Measurements from ENCODE around the gene CMTM4. TPM values are rescaled to one million over a fixed set of nuclear protein-coding genes. Genes with fewer than 3 reads are reported as not detected.

CMTM4 gene
- total RNA-seq, 1 donor from 2014 or later: 10.4 TPM

GRCh38 chr16:66650707-66651473, 45.7 kb downstream of the CMTM4 start:
- Histone ChIP-seq H3K36me3 (ENCODE audit: control insufficient read depth in 3 of 3, insufficient read depth in 3 of 3, low read length in 3 of 3) (no peaks in the 10 kb centered on the region), H3K27ac (ENCODE audit: low read depth, low read length) (no peak overlapping the region), H3K9me3 (ENCODE audit: control insufficient read depth in 3 of 3, low read length in 3 of 3) (no peaks in the 10 kb centered on the region), H3K4me3 (ENCODE audit: low read length in 3 of 3) (peak overlapping the region in 2 of 3 donors; percentile 37 to 59), H3K4me1 (ENCODE audit: control insufficient read depth in 3 of 3, insufficient read depth in 3 of 3, low read length in 3 of 3) (peaks cover 3 to 6% (median 4%) of the 10 kb centered on the region in 3 donors), H3K27me3 (ENCODE audit: control insufficient read depth in 3 of 3, insufficient read depth in 3 of 3, low read length in 3 of 3) (no peaks in the 10 kb centered on the region), H3K9ac (ENCODE audit: low read depth in 1 of 3, low read length in 3 of 3) (no peak overlapping the region)

GRCh38 chr16:66649636-66650205, 46.8 kb downstream of the CMTM4 start:
- H3K4me3 ChIP-seq (ENCODE audit: low read length in 3 of 3): no peak overlapping the region
- no peak overlapping the region for H3K27ac ChIP-seq (ENCODE audit: low read depth, low read length)
- peaks cover 3 to 6% (median 4%) of the 10 kb centered on the region in 3 donors for H3K4me1 ChIP-seq (ENCODE audit: control insufficient read depth in 3 of 3, insufficient read depth in 3 of 3, low read length in 3 of 3)
- no peaks in the 10 kb centered on the region for H3K9me3 ChIP-seq (ENCODE audit: control insufficient read depth in 3 of 3, low read length in 3 of 3)
- H3K36me3 ChIP-seq (ENCODE audit: control insufficient read depth in 3 of 3, insufficient read depth in 3 of 3, low read length in 3 of 3): no peaks in the 10 kb centered on the region
- H3K27me3 ChIP-seq (ENCODE audit: control insufficient read depth in 3 of 3, insufficient read depth in 3 of 3, low read length in 3 of 3): no peaks in the 10 kb centered on the region
- H3K9ac ChIP-seq (ENCODE audit: low read depth in 1 of 3, low read length in 3 of 3): no peak overlapping the region

- Histone ChIP-seq H3K9me3 (ENCODE audit: control insufficient read depth in 3 of 3, low read length in 3 of 3) (no peaks in the 10 kb centered on the region), H3K27ac (ENCODE audit: low read depth, low read length) (no peak overlapping the region), H3K36me3 (ENCODE audit: control insufficient read depth in 3 of 3, insufficient read depth in 3 of 3, low read length in 3 of 3) (no peaks in the 10 kb centered on the region), H3K4me1 (ENCODE audit: control insufficient read depth in 3 of 3, insufficient read depth in 3 of 3, low read length in 3 of 3) (peaks cover 3 to 6% (median 4%) of the 10 kb centered on the region in 3 donors), H3K9ac (ENCODE audit: low read depth in 1 of 3, low read length in 3 of 3) (no peak overlapping the region), H3K4me3 (ENCODE audit: low read length in 3 of 3) (no peak overlapping the region), H3K27me3 (ENCODE audit: control insufficient read depth in 3 of 3, insufficient read depth in 3 of 3, low read length in 3 of 3) (no peaks in the 10 kb centered on the region)
Observed at GRCh38 chr16:66649167-66649566, 47.4 kb downstream of the CMTM4 start.

GRCh38 chr16:66647866-66648265, 48.7 kb downstream of the CMTM4 start:
- no peaks in the 10 kb centered on the region for H3K9me3 ChIP-seq (ENCODE audit: control insufficient read depth in 3 of 3, low read length in 3 of 3)
- no peak overlapping the region for H3K27ac ChIP-seq (ENCODE audit: low read depth, low read length)
- peaks cover 3 to 6% (median 4%) of the 10 kb centered on the region in 3 donors for H3K4me1 ChIP-seq (ENCODE audit: control insufficient read depth in 3 of 3, insufficient read depth in 3 of 3, low read length in 3 of 3)
- H3K9ac ChIP-seq (ENCODE audit: low read depth in 1 of 3, low read length in 3 of 3): no peak overlapping the region
- no peaks in the 10 kb centered on the region for H3K36me3 ChIP-seq (ENCODE audit: control insufficient read depth in 3 of 3, insufficient read depth in 3 of 3, low read length in 3 of 3)
- no peaks in the 10 kb centered on the region for H3K27me3 ChIP-seq (ENCODE audit: control insufficient read depth in 3 of 3, insufficient read depth in 3 of 3, low read length in 3 of 3)
- H3K4me3 ChIP-seq (ENCODE audit: low read length in 3 of 3): no peak overlapping the region

GRCh38 chr16:66641387-66641786, 55.2 kb downstream of the CMTM4 start:
- no peaks in the 10 kb centered on the region for H3K36me3 ChIP-seq (ENCODE audit: control insufficient read depth in 3 of 3, insufficient read depth in 3 of 3, low read length in 3 of 3)
- H3K4me3 ChIP-seq (ENCODE audit: low read length in 3 of 3): no peak overlapping the region
- H3K9me3 ChIP-seq (ENCODE audit: control insufficient read depth in 3 of 3, low read length in 3 of 3): no peaks in the 10 kb centered on the region
- H3K9ac ChIP-seq (ENCODE audit: low read depth in 1 of 3, low read length in 3 of 3): no peak overlapping the region
- no peaks in the 10 kb centered on the region for H3K4me1 ChIP-seq (ENCODE audit: control insufficient read depth in 3 of 3, insufficient read depth in 3 of 3, low read length in 3 of 3)
- no peaks in the 10 kb centered on the region for H3K27me3 ChIP-seq (ENCODE audit: control insufficient read depth in 3 of 3, insufficient read depth in 3 of 3, low read length in 3 of 3)
- no peak overlapping the region for H3K27ac ChIP-seq (ENCODE audit: low read depth, low read length)

- Histone ChIP-seq H3K9me3 (ENCODE audit: control insufficient read depth in 3 of 3, low read length in 3 of 3) (no peaks in the 10 kb centered on the region), H3K27me3 (ENCODE audit: control insufficient read depth in 3 of 3, insufficient read depth in 3 of 3, low read length in 3 of 3) (no peaks in the 10 kb centered on the region), H3K27ac (ENCODE audit: low read depth, low read length) (no peak overlapping the region), H3K9ac (ENCODE audit: low read depth in 1 of 3, low read length in 3 of 3) (no peak overlapping the region), H3K36me3 (ENCODE audit: control insufficient read depth in 3 of 3, insufficient read depth in 3 of 3, low read length in 3 of 3) (no peaks in the 10 kb centered on the region), H3K4me1 (ENCODE audit: control insufficient read depth in 3 of 3, insufficient read depth in 3 of 3, low read length in 3 of 3) (no peaks in the 10 kb centered on the region), H3K4me3 (ENCODE audit: low read length in 3 of 3) (no peak overlapping the region)
Observed at GRCh38 chr16:66640724-66641314, 55.7 kb downstream of the CMTM4 start.

GRCh38 chr16:66639091-66639885, 57.3 kb downstream of the CMTM4 start:
- no peak overlapping the region for H3K27ac ChIP-seq (ENCODE audit: low read depth, low read length)
- peaks cover 0 to 7% (median 2%) of the 10 kb centered on the region in 3 donors for H3K36me3 ChIP-seq (ENCODE audit: control insufficient read depth in 3 of 3, insufficient read depth in 3 of 3, low read length in 3 of 3)
- H3K9ac ChIP-seq (ENCODE audit: low read depth in 1 of 3, low read length in 3 of 3): no peak overlapping the region
- no peaks in the 10 kb centered on the region for H3K9me3 ChIP-seq (ENCODE audit: control insufficient read depth in 3 of 3, low read length in 3 of 3)
- no peaks in the 10 kb centered on the region for H3K4me1 ChIP-seq (ENCODE audit: control insufficient read depth in 3 of 3, insufficient read depth in 3 of 3, low read length in 3 of 3)
- no peak overlapping the region for H3K4me3 ChIP-seq (ENCODE audit: low read length in 3 of 3)
- no peaks in the 10 kb centered on the region for H3K27me3 ChIP-seq (ENCODE audit: control insufficient read depth in 3 of 3, insufficient read depth in 3 of 3, low read length in 3 of 3)

GRCh38 chr16:66637806-66638205, 58.7 kb downstream of the CMTM4 start:
- no peaks in the 10 kb centered on the region for H3K4me1 ChIP-seq (ENCODE audit: control insufficient read depth in 3 of 3, insufficient read depth in 3 of 3, low read length in 3 of 3)
- no peaks in the 10 kb centered on the region for H3K27me3 ChIP-seq (ENCODE audit: control insufficient read depth in 3 of 3, insufficient read depth in 3 of 3, low read length in 3 of 3)
- H3K27ac ChIP-seq (ENCODE audit: low read depth, low read length): no peak overlapping the region
- no peak overlapping the region for H3K4me3 ChIP-seq (ENCODE audit: low read length in 3 of 3)
- peaks cover 0 to 7% (median 2%) of the 10 kb centered on the region in 3 donors for H3K36me3 ChIP-seq (ENCODE audit: control insufficient read depth in 3 of 3, insufficient read depth in 3 of 3, low read length in 3 of 3)
- no peaks in the 10 kb centered on the region for H3K9me3 ChIP-seq (ENCODE audit: control insufficient read depth in 3 of 3, low read length in 3 of 3)
- no peak overlapping the region for H3K9ac ChIP-seq (ENCODE audit: low read depth in 1 of 3, low read length in 3 of 3)

- Histone ChIP-seq H3K4me3 (ENCODE audit: low read length in 3 of 3) (no peak overlapping the region), H3K27ac (ENCODE audit: low read depth, low read length) (no peak overlapping the region), H3K9ac (ENCODE audit: low read depth in 1 of 3, low read length in 3 of 3) (no peak overlapping the region), H3K9me3 (ENCODE audit: control insufficient read depth in 3 of 3, low read length in 3 of 3) (no peaks in the 10 kb centered on the region), H3K36me3 (ENCODE audit: control insufficient read depth in 3 of 3, insufficient read depth in 3 of 3, low read length in 3 of 3) (peaks cover 0 to 7% (median 2%) of the 10 kb centered on the region in 3 donors), H3K27me3 (ENCODE audit: control insufficient read depth in 3 of 3, insufficient read depth in 3 of 3, low read length in 3 of 3) (no peaks in the 10 kb centered on the region), H3K4me1 (ENCODE audit: control insufficient read depth in 3 of 3, insufficient read depth in 3 of 3, low read length in 3 of 3) (no peaks in the 10 kb centered on the region)
Observed at GRCh38 chr16:66636199-66636598, 60.3 kb downstream of the CMTM4 start.

Data from skeletal muscle tissue (tissue), 4 donors.